Measurements from ENCODE around the gene HTRA2.

- TF ChIP-seq POLR2A (IDR thresholded peaks at IDR 0.05) (no peak), CTCF (IDR thresholded peaks at IDR 0.05) (no peak)
These were observed 36.5 kb downstream of the HTRA2 start for GRCh38 chr2:74566076-74566753.
